Tibial nerve (tissue), 4 donors: ENCODE data around the gene CCDC186.

Experiments
- CTCF ChIP-seq, 5 experiments: fragments of 200-600 bp in 3 of 5; fragments of 450-650 bp in 2 of 5; sonication (generic) in 3 of 5; IDR thresholded peaks; one replicate each; pipeline ENCODE4 v1.5.1; 2016 to 2019; ENCODE audit warnings: antibody characterized with exemption in 5 of 5, mild to moderate bottlenecking in 3 of 5, moderate library complexity in 2 of 5
- EP300 ChIP-seq, 2 donors: sonication (generic); formaldehyde crosslinking; IDR thresholded peaks; one replicate each; pipeline ENCODE4 v1.6.1; 2017; ENCODE audit warnings: antibody characterized with exemption in 2 of 2, mild to moderate bottlenecking in 1 of 2
- POLR2A ChIP-seq, 2 donors: fragments of 450-650 bp; IDR thresholded peaks; one replicate each; pipeline ENCODE4 v1.6.1; 2017; ENCODE audit warnings: antibody characterized with exemption in 2 of 2, mild to moderate bottlenecking in 2 of 2, moderate library complexity in 2 of 2

DNA sequence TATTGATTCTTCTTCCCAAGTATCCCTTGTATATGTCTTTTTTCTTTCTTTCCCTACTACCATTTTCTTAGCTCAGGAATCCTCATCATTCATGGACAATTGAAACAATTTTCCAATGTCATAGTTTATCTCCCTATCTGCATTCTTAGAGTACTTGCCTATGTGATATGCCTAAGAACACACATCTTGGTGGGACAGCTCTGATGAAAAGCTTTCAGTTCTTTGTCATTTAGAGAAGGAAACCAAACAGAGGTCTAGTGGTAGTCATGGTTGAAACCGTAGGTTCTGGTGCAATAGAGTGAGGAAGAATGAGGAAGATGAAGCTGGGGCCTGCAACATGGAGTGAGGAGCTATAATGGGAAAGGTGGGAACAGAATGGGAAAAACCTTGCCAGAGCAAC lies 33.3 kb upstream of the CCDC186 start:
- TF ChIP-seq CTCF (IDR thresholded peaks at IDR 0.05) (no peak), POLR2A (IDR thresholded peaks at IDR 0.05) (no peak), EP300 (IDR thresholded peaks at IDR 0.05) (no peak)
